Lower leg skin (tissue), 3 donors: ENCODE measurements around the gene P3H4.

Source experiments
- POLR2A ChIP-seq, 2 donors: fragments of 450-650 bp; IDR thresholded peaks; one replicate each; pipeline ENCODE4 v1.6.1; 2016 to 2017; ENCODE audit warnings: antibody characterized with exemption in 2 of 2, mild to moderate bottlenecking in 1 of 2, moderate library complexity in 1 of 2
- TF ChIP-seq, protein P1 (sequence below), 3 donors: fragments of 450-650 bp; IDR thresholded peaks; one replicate each; pipeline ENCODE4 v1.5.1; 2016; ENCODE audit warnings: antibody characterized with exemption in 3 of 3, mild to moderate bottlenecking in 3 of 3, moderate library complexity in 2 of 3

DNA sequence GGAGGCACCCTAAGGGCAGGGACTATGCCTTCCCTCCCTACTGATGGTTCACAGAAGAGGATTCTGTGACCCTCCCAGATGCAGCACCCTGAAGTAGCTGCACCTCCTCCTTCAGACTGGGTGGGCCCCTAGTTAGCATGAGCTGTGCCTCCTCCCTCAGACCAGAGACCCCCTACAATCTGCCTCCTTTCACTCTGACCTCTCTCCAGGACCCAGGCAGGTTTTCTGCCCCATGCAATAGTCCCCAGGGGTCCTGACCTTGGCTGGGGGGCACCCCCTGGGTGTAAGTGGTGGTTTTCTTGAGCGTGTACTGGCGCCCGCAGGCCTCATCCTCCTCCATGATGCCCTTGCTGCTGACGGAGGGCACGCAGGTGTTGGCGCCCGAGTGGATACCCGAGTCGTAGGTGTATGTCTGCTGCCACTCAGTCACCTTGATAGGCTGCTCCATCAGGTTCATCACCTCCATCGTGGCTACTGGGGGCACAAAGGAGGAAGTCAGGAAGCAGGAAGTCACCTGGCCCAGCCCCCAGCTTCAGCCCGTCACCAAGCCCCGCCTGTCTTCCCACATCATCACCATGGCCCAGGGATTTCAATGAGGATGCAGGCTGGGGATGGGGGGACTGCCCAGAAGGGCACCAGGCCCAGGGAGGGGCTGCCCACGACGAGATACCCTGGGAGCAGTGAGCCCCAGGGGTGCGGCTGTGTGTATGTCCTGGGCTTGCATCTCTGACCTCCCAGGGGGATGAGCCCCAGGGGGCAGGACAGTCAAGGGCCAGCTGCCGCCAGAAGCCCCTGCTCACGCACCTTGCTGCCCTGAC is 40.2 kb downstream of the P3H4 start:
- TF ChIP-seq, protein P1, sequence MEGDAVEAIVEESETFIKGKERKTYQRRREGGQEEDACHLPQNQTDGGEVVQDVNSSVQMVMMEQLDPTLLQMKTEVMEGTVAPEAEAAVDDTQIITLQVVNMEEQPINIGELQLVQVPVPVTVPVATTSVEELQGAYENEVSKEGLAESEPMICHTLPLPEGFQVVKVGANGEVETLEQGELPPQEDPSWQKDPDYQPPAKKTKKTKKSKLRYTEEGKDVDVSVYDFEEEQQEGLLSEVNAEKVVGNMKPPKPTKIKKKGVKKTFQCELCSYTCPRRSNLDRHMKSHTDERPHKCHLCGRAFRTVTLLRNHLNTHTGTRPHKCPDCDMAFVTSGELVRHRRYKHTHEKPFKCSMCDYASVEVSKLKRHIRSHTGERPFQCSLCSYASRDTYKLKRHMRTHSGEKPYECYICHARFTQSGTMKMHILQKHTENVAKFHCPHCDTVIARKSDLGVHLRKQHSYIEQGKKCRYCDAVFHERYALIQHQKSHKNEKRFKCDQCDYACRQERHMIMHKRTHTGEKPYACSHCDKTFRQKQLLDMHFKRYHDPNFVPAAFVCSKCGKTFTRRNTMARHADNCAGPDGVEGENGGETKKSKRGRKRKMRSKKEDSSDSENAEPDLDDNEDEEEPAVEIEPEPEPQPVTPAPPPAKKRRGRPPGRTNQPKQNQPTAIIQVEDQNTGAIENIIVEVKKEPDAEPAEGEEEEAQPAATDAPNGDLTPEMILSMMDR (IDR thresholded peaks at IDR 0.05): no peak
- TF ChIP-seq POLR2A (IDR thresholded peaks at IDR 0.05): no peak
